GM18519 (cell line): Measurements from ENCODE around the gene GATA5.
"Not testable (repeated sequence)": the region's sequence is repeated elsewhere in the genome, so short reads cannot be mapped to it uniquely, and the experiment has no call there.

Source experiments
- ATAC-seq: cut with Tn5 transposase; IDR thresholded peaks from one replicate; pipeline ENCODE4 v1.9.1; 2021; ENCODE audit warnings: mild to moderate bottlenecking, moderate library complexity; ENCODE audit not compliant: unreplicated experiment, low FRiP score

GATA5 gene

GRCh38 chr20:62436692-62437091, 39.1 kb downstream of the GATA5 start:
- ATAC-seq, result no peak

- ATAC-seq, result no peak
Observed at GRCh38 chr20:62433658-62434497, 41.9 kb downstream of the GATA5 start.

DNA sequence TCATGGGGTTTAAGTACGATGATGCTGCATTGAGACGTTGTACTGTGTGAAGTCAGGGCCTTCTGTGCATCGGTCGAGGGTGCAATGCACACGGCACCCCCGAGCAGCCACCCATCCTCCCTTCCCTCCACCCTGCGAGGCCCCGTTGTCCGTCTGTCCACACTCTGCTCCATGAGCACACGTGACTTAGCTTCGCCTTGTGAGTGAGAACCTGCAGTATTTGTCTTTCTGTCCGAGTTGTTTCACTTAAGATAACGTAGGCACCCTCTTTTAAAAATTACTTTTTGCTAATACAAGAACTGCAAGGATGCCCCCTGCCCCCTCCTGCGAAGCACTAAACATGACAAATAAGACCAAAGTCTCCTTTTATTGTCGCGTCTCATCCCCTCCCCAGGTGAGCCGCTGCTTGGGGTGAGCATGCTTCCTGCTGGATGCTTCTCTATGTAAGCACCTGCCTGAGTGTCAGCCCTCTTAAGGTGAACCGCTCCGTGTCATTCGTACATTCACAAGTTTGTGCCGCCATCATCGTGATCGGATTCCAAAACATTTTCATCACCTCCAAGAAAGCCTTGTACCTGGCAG, 44.8 kb downstream of the GATA5 start:
- no peak for ATAC-seq

- ATAC-seq, result no peak
Observed at GRCh38 chr20:62430311-62430853, 45.4 kb downstream of the GATA5 start.

GRCh38 chr20:62429455-62430310, 46.1 kb downstream of the GATA5 start:
- no peak for ATAC-seq

DNA sequence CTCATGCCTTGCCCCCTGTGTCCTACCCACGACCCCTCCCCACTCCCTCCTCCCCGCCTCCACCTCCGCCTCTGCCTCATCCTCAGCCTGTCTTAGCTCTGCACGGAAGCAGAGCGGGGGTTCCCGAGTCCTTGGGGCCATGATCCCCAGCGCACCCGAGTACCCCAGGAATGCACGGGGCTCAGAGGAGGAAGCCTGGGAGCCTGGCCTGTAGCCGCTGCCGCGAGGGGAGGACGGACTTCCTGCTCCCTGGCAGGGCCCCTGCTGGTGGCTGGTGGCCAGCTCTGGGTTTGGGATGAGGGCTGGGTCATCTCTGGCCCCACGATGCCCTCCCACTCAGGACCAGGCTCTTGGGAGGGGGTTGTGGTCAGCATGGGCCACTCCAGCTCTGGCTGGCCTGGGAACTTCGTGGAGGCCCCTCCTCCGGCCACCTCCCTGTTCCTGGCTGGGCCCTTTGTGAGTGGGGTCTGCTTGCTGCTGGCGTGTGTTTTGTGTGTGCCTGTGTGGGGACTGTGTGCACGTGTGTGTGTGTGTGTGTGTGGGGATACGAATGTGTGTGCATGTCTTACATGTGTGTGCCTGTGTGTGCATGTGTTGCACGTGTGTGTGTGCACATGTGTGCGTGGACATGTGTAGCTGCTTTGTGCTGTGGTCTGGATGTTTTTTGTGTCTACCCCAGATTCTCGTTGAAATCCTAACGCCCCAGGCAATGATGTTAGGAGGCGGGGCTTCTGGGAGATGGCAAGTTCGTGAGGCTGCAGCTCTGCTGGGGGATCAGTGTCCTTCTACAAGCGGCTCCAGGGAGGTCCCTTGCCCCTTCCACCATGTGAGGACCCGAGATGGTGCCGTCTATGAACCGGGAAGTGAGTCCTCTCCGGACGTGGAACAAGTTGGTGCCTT, 47.1 kb downstream of the GATA5 start:
- ATAC-seq, result no peak

DNA sequence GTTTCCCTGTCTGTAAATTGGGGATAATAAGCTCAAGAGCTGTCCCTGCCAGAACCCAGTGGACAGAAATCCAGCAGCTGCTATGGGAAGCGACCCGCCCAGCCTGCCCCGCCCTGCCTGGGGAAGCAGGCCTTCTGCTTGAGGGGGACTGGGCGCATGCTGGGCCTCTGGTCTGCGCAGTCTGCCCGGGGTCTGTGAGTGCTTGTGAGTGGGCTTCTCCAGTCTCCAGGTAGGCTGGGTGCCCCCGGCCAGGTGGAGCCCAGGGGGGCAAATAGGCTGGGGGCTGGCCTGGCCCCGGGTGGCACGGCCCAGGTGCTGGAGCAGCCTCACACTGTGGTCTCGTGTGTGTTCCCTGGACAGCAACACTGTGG, 47.8 kb downstream of the GATA5 start:
- no peak for ATAC-seq

- no peak for ATAC-seq
Observed at GRCh38 chr20:62427172-62428001, 48.4 kb downstream of the GATA5 start, which contains the start of gene RBBP8NL. Gene RBBP8NL, minus strand, starts transcription at chr20:62427539. Its CDS starts 7,892 bp downstream, at chr20:62419647.

DNA sequence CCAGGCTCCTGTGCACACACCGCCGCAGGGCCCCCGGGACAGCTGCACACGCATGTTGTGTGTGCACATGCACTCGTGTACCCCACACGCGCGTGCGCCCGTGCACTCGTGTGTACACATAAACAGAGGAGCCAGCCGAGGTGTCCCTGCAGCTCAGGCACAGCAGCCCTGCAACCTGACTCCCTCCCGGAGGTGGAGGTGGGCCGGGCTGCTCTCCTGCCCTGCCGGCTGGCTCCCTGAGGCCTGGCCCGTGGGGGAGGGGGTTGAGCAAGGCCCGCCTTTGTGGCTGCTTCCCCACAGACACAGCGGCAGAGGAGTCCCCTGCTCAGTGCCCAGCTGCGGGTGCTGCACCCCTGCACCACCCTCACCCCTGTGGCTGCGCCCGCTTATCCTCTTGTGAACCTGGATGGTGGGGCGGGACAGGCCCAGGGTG, 49.1 kb downstream of the GATA5 start:
- no peak for ATAC-seq

GRCh38 chr20:62426059-62426348, 49.8 kb downstream of the GATA5 start:
- ATAC-seq, result not testable (repeated sequence)

- no peak for ATAC-seq
Observed at GRCh38 chr20:62425281-62426058, 50.3 kb downstream of the GATA5 start.

DNA sequence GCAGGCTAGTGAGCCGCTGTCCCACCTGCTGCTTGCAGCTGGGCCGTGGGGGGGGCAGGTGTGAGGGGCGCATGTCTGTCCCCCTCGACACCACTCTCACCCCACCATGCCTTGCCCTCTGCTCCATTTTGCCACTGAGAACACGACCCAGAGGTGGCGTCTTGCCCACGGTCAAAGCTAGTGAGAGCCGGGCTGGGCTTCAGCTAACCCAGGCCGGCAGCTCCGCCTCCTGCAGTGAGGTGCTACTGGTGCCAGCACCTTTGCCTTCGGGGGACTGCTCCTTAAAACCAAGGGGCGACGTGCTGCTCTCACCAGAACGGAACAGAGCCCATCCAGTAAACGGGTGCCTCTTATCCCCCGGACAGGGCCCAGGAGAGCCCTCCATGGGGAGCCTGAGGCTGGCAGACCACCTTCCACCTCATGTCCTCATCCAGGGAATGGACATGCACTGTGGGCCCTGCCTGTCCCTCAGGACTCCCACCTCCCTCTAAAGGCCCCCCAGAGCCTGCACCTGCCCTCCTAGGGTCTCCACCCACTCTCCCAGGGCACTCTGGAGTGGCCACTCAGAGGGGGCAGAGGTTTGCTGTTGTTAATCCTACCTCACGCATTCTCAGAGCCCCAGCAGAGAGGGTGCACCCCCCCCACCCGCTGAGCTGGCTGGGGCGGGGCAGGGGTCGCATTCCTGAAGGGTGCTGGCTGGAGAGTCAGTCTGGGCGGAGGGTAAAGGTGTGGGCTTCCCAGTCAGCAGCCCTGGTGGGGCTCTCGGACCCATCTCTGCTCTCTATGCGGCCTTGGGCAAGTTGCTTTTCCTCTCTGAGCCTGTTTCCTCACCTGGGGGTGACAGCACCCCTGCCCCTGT, 51.3 kb downstream of the GATA5 start:
- no peak for ATAC-seq

- ATAC-seq, result no peak
Observed at GRCh38 chr20:62423326-62423706, 52.5 kb downstream of the GATA5 start.

GRCh38 chr20:62422636-62423325, 53.0 kb downstream of the GATA5 start:
- ATAC-seq, result no peak

DNA sequence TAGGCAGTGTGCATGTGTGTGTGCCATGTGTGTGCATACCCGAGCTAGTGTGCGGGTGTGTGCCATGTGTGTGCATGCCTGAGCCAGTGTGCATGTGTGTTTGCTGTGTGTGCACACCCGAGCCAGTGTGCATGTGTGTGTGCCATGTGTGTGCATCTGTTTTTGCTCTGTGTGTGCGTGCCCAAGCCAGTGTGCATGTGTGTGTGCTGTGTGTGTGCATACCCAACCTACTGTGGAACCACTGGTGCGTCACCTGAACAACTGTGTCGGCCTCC, 54.1 kb downstream of the GATA5 start:
- no peak for ATAC-seq

DNA sequence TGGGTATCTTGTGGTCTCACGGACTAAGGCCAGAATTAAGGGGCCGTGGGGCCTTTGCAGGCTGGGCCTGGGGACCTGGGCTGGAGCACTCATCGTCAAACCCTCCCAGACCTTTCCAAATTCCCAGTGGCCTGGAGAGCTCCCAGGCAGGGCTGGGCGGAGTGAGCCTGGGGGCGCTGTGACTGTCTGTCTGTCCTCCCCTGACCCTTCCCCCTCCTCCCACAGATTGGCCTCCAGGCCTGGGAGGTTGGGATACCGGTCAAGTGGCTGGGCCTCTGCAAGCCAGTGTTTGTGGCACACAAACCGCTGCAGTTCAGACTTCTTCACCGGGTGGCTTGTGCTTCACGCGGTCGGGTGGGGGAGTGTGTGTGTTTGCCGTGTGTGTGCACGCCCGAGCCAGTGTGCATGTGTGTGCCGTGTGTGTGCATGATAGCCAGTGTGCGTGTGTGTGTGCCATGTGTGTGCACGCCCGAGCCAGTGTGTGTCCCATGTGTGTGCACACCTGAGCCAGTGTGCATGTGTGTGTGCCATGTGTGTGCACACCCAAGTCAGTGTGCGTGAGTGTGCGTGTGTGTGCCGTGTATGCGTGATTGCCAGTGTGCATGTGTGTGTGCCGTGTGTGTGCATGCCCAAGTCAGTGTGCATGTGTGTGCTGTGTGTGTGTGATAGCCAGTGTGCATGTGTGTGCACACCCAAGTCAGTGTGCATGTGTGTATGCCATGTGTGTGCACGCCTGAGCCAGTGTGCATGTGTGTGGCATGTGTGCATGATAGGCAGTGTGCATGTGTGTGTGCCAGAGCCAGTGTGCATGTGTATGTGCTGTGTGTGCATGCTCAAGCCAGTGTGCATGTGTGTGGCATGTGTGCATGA, 54.7 kb downstream of the GATA5 start:
- ATAC-seq, result no peak
